SK-N-SH treated with all-trans-retinoic acid at 6 μM for 48 hours (cell line): ENCODE results near the gene LSM3.

Experiments
- ATAC-seq: fragments of 200-7000 bp; cut with Tn5 transposase; 3 replicates; pipeline ENCODE4 v1.9.1; 2020; ENCODE audit warnings: mild to moderate bottlenecking, moderate library complexity
- ARNTL ChIP-seq: fragments of 450-650 bp; formaldehyde crosslinking; IDR thresholded peaks from 2 replicates; pipeline ENCODE4 v1.5.0; 2020; ENCODE audit warnings: low read depth, mild to moderate bottlenecking, moderate library complexity, borderline replicate concordance
- BACH2 ChIP-seq: fragments of 250-450 bp; sonication (Bioruptor Pico); IDR thresholded peaks from 2 replicates; pipeline ENCODE4 v1.9.0; 2021; ENCODE audit warnings: mild to moderate bottlenecking, borderline replicate concordance
- CREB5 ChIP-seq: fragments of 250-450 bp; sonication (Bioruptor Pico); IDR thresholded peaks from 2 replicates; pipeline ENCODE4 v1.5.1; 2020; ENCODE audit warnings: low read depth, mild to moderate bottlenecking, moderate library complexity
- CSDC2 ChIP-seq: fragments of 250-450 bp; sonication (Bioruptor Pico); IDR thresholded peaks from 2 replicates; pipeline ENCODE4 v1.5.0; 2020; ENCODE audit warnings: mild to moderate bottlenecking, moderate library complexity
- ESRRG ChIP-seq: fragments of 250-450 bp; sonication (Bioruptor Pico); IDR thresholded peaks from 2 replicates; pipeline ENCODE4 v1.6.1; 2021; ENCODE audit warnings: mild to moderate bottlenecking
- ISL1 ChIP-seq: fragments of 250-450 bp; sonication (Bioruptor Pico); IDR thresholded peaks from 2 replicates; pipeline ENCODE4 v2.1.2; 2022; ENCODE audit warnings: mild to moderate bottlenecking, moderate library complexity
- OSR1 ChIP-seq: fragments of 250-450 bp; sonication (Bioruptor Pico); IDR thresholded peaks from 2 replicates; pipeline ENCODE4 v1.8.0; 2022; ENCODE audit warnings: moderate library complexity, mild to moderate bottlenecking, inconsistent platforms
- PATZ1 ChIP-seq: fragments of 250-450 bp; sonication (Bioruptor Pico); IDR thresholded peaks from 2 replicates; pipeline ENCODE4 v1.8.0; 2020; ENCODE audit warnings: mild to moderate bottlenecking, moderate library complexity, borderline replicate concordance
- PPARA ChIP-seq: fragments of 250-450 bp; sonication (Bioruptor Pico); IDR thresholded peaks from 2 replicates; pipeline ENCODE4 v1.5.0; 2020; ENCODE audit warnings: mild to moderate bottlenecking, borderline replicate concordance
- RARB ChIP-seq: fragments of 250-450 bp; sonication (Bioruptor Pico); IDR thresholded peaks from 2 replicates; pipeline ENCODE4 v1.8.0; 2021; ENCODE audit warnings: mild to moderate bottlenecking, moderate library complexity
- SNAI2 ChIP-seq: fragments of 250-450 bp; sonication (Bioruptor Pico); IDR thresholded peaks from 2 replicates; pipeline ENCODE4 v1.5.0; 2020; ENCODE audit warnings: mild to moderate bottlenecking, moderate library complexity
- TCF4 ChIP-seq: fragments of 250-450 bp; sonication (Bioruptor Pico); IDR thresholded peaks from 2 replicates; pipeline ENCODE4 v1.8.0; 2021; ENCODE audit warnings: mild to moderate bottlenecking, moderate library complexity, borderline replicate concordance
- TOX ChIP-seq: fragments of 250-450 bp; sonication (Bioruptor Pico); IDR thresholded peaks from 2 replicates; pipeline ENCODE4 v1.8.0; 2021; ENCODE audit warnings: mild to moderate bottlenecking, moderate library complexity, borderline replicate concordance
- ZC3H10 ChIP-seq: fragments of 250-450 bp; sonication (Bioruptor Pico); IDR thresholded peaks from 2 replicates; pipeline ENCODE4 v1.5.1; 2021; ENCODE audit warnings: mild to moderate bottlenecking, moderate library complexity
- ZFP3 ChIP-seq: fragments of 250-450 bp; sonication (Bioruptor Pico); IDR thresholded peaks from 2 replicates; pipeline ENCODE4 v1.5.0; 2020; ENCODE audit warnings: mild to moderate bottlenecking, moderate library complexity
- ZFP30 ChIP-seq: fragments of 450-650 bp; formaldehyde crosslinking; IDR thresholded peaks from 2 replicates; pipeline ENCODE4 v1.5.0; 2022; ENCODE audit warnings: mild to moderate bottlenecking, moderate library complexity
- ZNF565 ChIP-seq: fragments of 450-650 bp; formaldehyde crosslinking; conservative IDR thresholded peaks from 2 replicates; pipeline ENCODE4 v1.5.0; 2020; ENCODE audit warnings: low read depth, mild to moderate bottlenecking, moderate library complexity
- ZNF70 ChIP-seq: fragments of 450-650 bp; formaldehyde crosslinking; IDR thresholded peaks from 2 replicates; pipeline ENCODE4 v1.5.0; 2020; ENCODE audit warnings: mild to moderate bottlenecking, moderate library complexity
- ZNF8 ChIP-seq: fragments of 450-650 bp; formaldehyde crosslinking; IDR thresholded peaks from 2 replicates; pipeline ENCODE4 v1.5.0; 2020; ENCODE audit warnings: mild to moderate bottlenecking, moderate library complexity
- TF ChIP-seq, protein P1 (sequence below): fragments of 250-450 bp; sonication (Bioruptor Pico); IDR thresholded peaks from 2 replicates; pipeline ENCODE4 v1.5.1; 2021; ENCODE audit warnings: mild to moderate bottlenecking, moderate library complexity
- TF ChIP-seq, protein P2 (sequence below): fragments of 250-450 bp; sonication (Bioruptor Pico); IDR thresholded peaks from 2 replicates; pipeline ENCODE4 v1.5.0; 2020; ENCODE audit warnings: mild to moderate bottlenecking, moderate library complexity
- TF ChIP-seq, protein P3 (sequence below): fragments of 250-450 bp; sonication (Bioruptor Pico); IDR thresholded peaks from 2 replicates; pipeline ENCODE4 v1.8.0; 2021; ENCODE audit warnings: low read depth, mild to moderate bottlenecking, moderate library complexity, borderline replicate concordance

Gene LSM3

GRCh38 chr3:14214764-14215163, 36.1 kb downstream of the LSM3 start:
- no peak for TF ChIP-seq ZFP30 (CRISPR knock-in tag)
- TF ChIP-seq TOX: no peak
- TF ChIP-seq ZFP3 (CRISPR knock-in tag): no peak
- TF ChIP-seq BACH2 (CRISPR knock-in tag): no peak
- no peak for TF ChIP-seq ZNF70 (CRISPR knock-in tag)
- TF ChIP-seq ISL1 (CRISPR knock-in tag): no peak
- TF ChIP-seq RARB (CRISPR knock-in tag): no peak
- ATAC-seq: no peak

GRCh38 chr3:14216257-14217048, 37.8 kb downstream of the LSM3 start:
- TF ChIP-seq, protein P1, sequence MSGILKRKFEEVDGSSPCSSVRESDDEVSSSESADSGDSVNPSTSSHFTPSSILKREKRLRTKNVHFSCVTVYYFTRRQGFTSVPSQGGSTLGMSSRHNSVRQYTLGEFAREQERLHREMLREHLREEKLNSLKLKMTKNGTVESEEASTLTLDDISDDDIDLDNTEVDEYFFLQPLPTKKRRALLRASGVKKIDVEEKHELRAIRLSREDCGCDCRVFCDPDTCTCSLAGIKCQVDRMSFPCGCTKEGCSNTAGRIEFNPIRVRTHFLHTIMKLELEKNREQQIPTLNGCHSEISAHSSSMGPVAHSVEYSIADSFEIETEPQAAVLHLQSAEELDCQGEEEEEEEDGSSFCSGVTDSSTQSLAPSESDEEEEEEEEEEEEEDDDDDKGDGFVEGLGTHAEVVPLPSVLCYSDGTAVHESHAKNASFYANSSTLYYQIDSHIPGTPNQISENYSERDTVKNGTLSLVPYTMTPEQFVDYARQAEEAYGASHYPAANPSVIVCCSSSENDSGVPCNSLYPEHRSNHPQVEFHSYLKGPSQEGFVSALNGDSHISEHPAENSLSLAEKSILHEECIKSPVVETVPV: no peak
- ATAC-seq: peak; percentile 98

DNA sequence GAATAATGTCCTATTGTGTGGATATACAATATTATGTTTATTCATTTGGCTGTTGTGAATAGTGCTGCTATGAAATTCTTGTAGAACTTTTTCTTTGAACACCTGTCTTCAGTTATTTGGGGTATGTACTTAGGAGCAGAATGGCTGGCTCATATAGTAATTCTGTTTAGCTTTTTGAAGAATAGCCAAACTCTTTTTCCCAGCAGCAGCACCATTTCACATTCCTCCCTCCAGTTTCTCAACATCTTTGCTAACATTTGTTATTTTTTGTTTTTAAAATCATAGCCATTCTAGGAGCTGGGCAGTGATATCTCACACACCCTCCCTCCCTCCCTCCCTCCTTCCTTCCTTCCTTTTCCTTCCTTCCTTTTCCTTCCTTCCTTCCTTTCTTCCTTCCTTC, 39.7 kb downstream of the LSM3 start:
- ATAC-seq: no peak
- TF ChIP-seq ZFP3 (CRISPR knock-in tag) (no peak), ZNF565 (no peak), PPARA (CRISPR knock-in tag) (no peak), ARNTL (CRISPR knock-in tag) (no peak), ZFP30 (CRISPR knock-in tag) (no peak), ISL1 (CRISPR knock-in tag) (no peak), SNAI2 (CRISPR knock-in tag) (no peak), CSDC2 (CRISPR knock-in tag) (no peak), TOX (no peak), ESRRG (no peak), TCF4 (CRISPR knock-in tag) (no peak), CREB5 (no peak), OSR1 (CRISPR knock-in tag) (no peak), ZC3H10 (CRISPR knock-in tag) (no peak), RARB (CRISPR knock-in tag) (no peak)
- TF ChIP-seq, protein P2, sequence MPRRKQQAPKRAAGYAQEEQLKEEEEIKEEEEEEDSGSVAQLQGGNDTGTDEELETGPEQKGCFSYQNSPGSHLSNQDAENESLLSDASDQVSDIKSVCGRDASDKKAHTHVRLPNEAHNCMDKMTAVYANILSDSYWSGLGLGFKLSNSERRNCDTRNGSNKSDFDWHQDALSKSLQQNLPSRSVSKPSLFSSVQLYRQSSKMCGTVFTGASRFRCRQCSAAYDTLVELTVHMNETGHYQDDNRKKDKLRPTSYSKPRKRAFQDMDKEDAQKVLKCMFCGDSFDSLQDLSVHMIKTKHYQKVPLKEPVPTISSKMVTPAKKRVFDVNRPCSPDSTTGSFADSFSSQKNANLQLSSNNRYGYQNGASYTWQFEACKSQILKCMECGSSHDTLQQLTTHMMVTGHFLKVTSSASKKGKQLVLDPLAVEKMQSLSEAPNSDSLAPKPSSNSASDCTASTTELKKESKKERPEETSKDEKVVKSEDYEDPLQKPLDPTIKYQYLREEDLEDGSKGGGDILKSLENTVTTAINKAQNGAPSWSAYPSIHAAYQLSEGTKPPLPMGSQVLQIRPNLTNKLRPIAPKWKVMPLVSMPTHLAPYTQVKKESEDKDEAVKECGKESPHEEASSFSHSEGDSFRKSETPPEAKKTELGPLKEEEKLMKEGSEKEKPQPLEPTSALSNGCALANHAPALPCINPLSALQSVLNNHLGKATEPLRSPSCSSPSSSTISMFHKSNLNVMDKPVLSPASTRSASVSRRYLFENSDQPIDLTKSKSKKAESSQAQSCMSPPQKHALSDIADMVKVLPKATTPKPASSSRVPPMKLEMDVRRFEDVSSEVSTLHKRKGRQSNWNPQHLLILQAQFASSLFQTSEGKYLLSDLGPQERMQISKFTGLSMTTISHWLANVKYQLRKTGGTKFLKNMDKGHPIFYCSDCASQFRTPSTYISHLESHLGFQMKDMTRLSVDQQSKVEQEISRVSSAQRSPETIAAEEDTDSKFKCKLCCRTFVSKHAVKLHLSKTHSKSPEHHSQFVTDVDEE (CRISPR knock-in tag): no peak
- TF ChIP-seq, protein P1: no peak
- TF ChIP-seq, protein P3, sequence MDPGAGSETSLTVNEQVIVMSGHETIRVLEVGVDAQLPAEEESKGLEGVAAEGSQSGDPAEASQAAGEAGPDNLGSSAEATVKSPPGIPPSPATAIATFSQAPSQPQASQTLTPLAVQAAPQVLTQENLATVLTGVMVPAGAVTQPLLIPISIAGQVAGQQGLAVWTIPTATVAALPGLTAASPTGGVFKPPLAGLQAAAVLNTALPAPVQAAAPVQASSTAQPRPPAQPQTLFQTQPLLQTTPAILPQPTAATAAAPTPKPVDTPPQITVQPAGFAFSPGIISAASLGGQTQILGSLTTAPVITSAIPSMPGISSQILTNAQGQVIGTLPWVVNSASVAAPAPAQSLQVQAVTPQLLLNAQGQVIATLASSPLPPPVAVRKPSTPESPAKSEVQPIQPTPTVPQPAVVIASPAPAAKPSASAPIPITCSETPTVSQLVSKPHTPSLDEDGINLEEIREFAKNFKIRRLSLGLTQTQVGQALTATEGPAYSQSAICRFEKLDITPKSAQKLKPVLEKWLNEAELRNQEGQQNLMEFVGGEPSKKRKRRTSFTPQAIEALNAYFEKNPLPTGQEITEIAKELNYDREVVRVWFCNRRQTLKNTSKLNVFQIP (CRISPR knock-in tag): no peak

DNA sequence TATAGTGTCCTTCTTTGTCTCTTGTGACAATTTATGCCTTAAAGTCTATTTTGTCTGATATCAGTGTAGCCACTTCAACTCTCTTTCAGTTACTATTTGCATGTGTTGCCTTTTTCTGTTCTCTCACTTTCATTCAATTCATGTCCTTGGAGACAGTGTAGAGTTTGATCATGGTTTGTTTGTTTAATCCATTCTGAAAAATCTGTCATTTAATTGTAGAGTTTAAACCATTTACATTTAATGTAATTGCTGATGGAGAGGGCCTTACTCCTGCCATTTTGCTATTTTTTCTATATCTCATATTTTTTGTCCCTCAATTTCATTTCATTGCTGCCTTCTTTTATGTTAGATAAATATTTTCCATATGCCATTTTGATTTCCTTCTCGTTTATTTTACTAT, 42.3 kb downstream of the LSM3 start:
- no peak for ATAC-seq
- no peak for TF ChIP-seq ISL1 (CRISPR knock-in tag)
- no peak for TF ChIP-seq PPARA (CRISPR knock-in tag)
- no peak for TF ChIP-seq ZFP3 (CRISPR knock-in tag)
- TF ChIP-seq ZNF8: no peak
- TF ChIP-seq PATZ1 (CRISPR knock-in tag): no peak
- TF ChIP-seq ZC3H10 (CRISPR knock-in tag): no peak
- TF ChIP-seq ZNF565: no peak
- TF ChIP-seq RARB (CRISPR knock-in tag): no peak
- TF ChIP-seq ZFP30 (CRISPR knock-in tag): no peak
- no peak for TF ChIP-seq SNAI2 (CRISPR knock-in tag)
- TF ChIP-seq TOX: no peak
- no peak for TF ChIP-seq CSDC2 (CRISPR knock-in tag)
- TF ChIP-seq, protein P3 (CRISPR knock-in tag): no peak
- TF ChIP-seq BACH2 (CRISPR knock-in tag): no peak
- TF ChIP-seq, all 23 proteins: peak for 0
